GM12892 (cell line): Measurements from ENCODE around the gene CD53. TPM values are rescaled to one million over a fixed set of nuclear protein-coding genes. Genes with fewer than 3 reads are reported as not detected.
A peak's percentile ranks its signal among the peaks of the same experiment; 100 is the strongest.
"Not testable (repeated sequence)": the region's sequence is repeated elsewhere in the genome, so short reads cannot be mapped to it uniquely, and the experiment has no call there.

Source experiments
- DNase-seq: peaks from one replicate; pipeline ENCODE4 v3.0.0; 2011; ENCODE audit not compliant: insufficient read length
- FAIRE-seq: peaks from 2 replicates; lab custom pipeline; 2011; peaks lifted over from hg19 to GRCh38; lab: Jason Lieb, UNC
- POLR2A ChIP-seq: IDR thresholded peaks from 2 replicates; pipeline ENCODE4 v1.6.1; 2011; ENCODE audit warnings: low read depth, low read length, control low read depth
- POLR2AphosphoS5 ChIP-seq: IDR thresholded peaks from 2 replicates; pipeline ENCODE4 v1.6.1; 2011; ENCODE audit warnings: low read depth, low read length, control low read depth
- TAF1 ChIP-seq: IDR thresholded peaks from 2 replicates; pipeline ENCODE4 v1.6.1; 2011; ENCODE audit warnings: low read depth, mild to moderate bottlenecking, control low read depth, low read length, borderline replicate concordance
- polyA plus RNA-seq: library from polyadenylated mRNA; unstranded; fragments of >200 nt; gene quantifications from one replicate; pipeline ENCODE4 v1.2.1, GENCODE V29; 2012; ENCODE audit warnings: missing spikeins, inconsistent platforms; ENCODE audit not compliant: missing spikeins

Gene CD53
- polyA plus RNA-seq: 441 TPM

DNA sequence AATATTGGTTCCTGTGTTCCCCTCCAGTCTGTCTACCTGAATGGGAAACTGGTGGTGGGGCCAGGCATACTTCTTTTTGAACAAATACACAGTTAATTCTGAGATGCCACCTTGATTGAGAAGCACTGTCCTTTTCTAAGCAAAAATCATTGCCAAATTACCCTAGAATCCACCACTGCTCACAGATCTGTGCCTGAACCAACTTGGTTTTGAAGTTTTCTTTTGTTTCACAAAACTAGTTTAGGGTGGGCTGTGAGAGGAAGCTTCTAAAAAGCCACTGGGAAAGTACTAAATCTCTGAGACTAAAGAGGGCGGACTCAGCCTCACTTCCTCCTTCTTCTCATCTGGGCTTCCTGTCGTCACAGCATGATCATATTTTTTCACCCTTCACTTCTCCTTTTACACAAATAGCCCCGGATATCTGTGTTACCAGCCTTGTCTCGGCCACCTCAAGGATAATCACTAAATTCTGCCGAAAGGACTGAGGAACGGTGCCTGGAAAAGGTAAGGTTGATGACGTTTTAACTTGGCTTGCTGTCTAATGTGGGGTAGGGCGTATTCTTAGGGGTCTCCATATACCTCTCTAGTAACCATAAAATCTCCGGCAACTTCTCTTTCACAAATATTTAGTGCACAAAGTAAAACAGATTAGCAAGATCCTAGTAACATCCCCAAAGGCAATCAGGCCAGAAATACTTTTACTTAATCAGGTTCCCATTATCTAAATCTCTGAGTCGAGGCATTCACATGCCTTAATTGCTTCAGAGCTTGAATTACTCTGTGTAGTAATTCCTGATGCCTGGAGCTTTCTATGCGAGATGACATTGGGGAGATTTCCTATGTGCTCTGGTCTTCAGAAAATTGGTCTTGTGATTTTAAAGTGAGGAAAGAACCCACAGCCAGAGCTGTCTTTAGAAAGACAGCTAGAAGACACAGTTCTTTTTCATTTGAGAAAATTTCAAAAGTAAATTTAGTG is at the start of gene CD53:
Gene CD53, plus strand, starts transcription at position 404 of the 976 bp plus-strand sequence. CDS start 18,261 bp downstream, outside the sequence.
- DNase-seq: no peak
- TF ChIP-seq TAF1: no peak
- peak; percentile 88 for TF ChIP-seq POLR2AphosphoS5
- peak; percentile 83 for TF ChIP-seq POLR2A
- peak; percentile 98 for FAIRE-seq

DNA sequence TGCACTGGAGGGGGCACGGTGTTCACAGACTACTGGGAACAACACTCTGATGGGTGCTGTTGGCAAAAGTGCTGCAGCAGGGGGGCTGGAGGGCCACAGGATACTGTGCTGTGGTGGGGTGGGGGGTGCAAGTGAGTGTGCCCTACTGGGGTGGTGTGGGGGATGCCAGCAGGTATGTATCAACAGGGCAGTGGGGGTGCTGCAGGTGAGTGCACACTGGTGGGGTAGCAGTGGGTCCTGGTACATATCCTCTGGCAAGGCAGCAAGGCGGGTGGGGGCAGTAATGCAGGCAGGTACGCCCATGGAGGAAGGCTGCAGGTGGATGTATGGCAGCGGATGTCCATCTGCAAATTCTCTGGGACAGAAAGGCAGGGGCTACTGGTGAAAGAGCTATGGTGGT is 48.8 kb upstream of the CD53 start:
- DNase-seq: no peak
- TF ChIP-seq TAF1: no peak
- TF ChIP-seq POLR2A: no peak
- no peak for TF ChIP-seq POLR2AphosphoS5
- FAIRE-seq: no peak

- DNase-seq (no peak), FAIRE-seq (peak; percentile 93)
- TF ChIP-seq POLR2A: no peak
- no peak for TF ChIP-seq TAF1
- TF ChIP-seq POLR2AphosphoS5: no peak
These were observed 42.9 kb upstream of the CD53 start for GRCh38 chr1:110829955-110830553.

- FAIRE-seq, DNase-seq: not testable (repeated sequence)
These were observed 39.2 kb upstream of the CD53 start for GRCh38 chr1:110833779-110834178.

DNA sequence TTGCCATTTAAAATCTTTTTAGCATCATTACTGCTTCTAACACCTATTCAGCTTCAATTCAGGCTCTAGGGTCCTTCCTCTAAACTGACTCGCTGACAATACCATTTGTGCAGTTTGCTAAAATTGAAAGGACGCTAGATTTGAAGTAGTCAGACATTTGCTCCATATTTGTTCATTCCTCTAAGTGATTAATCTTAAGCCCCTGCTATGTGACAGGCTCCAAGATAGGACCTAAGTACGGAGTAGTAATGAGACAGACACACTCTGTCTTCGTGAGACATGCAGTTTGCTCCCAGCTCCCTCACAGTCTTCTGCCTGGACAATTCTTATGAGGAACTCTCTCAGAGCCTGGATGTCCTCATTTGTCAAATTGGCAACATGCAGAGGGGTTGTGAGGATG is 26.1 kb upstream of the CD53 start:
- FAIRE-seq: no peak

GRCh38 chr1:110850145-110850544 is 22.8 kb upstream of the CD53 start:
- DNase-seq (no peak), FAIRE-seq (no peak)
- TF ChIP-seq POLR2AphosphoS5 (no peak), POLR2A (no peak), TAF1 (no peak)

More for the DNA sequence above, 26.1 kb upstream of the CD53 start:
- TF ChIP-seq POLR2AphosphoS5 (no peak), POLR2A (no peak), TAF1 (no peak)
- no peak for DNase-seq

- FAIRE-seq (no peak), DNase-seq (no peak)
- TF ChIP-seq TAF1 (no peak), POLR2AphosphoS5 (no peak), POLR2A (no peak)
These were observed 22.3 kb upstream of the CD53 start for GRCh38 chr1:110850627-110851026.

DNA sequence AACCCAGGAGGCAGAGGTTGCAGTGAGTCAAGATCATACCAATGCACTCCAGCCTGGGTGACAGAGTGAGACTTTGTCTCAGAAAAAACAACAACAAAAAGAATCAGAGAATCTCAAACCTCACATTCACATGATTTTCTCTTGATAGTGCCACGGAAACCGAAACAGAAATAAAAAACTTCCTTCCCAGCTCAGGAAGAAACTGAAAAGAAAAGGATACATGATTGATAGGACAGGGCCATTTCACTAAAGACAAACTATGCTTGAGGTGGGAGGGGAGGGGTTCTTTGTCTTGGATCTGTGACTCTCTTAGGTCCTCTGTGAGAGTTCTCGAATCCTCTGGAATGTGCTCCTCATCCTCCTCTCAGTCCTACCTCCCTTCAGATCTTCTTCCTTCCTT is 19.8 kb upstream of the CD53 start:
- no peak for FAIRE-seq
- DNase-seq: no peak
- TF ChIP-seq POLR2A: no peak
- TF ChIP-seq TAF1: no peak
- no peak for TF ChIP-seq POLR2AphosphoS5

GRCh38 chr1:110856410-110856809 is 16.5 kb upstream of the CD53 start:
- FAIRE-seq (no peak), DNase-seq (no peak)

DNA sequence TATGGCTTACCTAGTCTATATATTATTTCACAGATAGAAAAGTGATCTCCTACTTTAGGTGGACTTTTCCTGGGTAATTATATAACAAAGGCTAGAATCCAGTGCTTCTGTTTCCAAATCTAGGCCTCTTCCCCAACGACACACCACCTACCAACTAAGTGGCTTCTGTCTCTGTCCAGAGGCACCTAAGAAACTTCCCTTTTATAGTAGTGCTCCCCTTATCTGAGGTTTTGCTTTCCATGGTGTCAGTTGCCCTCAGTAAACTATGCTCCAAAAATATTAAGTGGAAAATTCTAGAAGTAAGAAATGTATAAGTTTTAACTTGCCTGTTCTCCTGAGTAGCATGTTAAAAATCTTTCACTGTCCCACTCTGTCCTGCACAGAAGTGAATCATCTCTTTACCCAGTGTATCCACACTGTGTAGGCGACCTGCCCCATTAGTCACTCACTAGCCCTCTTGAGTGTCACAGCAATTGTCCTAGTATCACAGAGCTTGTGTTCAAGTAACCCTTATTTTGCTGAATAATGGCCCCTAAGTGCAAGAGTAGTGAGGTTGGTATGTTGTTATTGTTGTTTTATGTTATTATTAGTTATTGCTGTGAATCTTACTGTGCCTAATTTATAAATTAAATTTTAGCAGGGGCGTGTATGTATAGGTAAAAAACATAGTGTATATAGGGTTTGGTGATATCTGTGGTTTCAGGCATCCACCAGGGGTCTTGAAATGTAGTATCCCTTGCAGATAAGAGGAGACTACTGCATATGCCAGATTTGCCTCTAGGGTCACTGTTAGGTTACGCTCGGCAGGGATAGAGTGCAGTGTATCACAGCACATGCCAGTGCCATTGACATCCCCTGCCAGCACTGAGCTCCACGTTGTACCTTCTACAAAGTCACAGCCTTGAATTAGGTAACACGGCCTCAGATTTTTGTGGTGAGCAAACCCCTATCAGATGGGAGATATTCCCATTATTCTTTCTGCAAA is 14.7 kb upstream of the CD53 start:
- FAIRE-seq (no peak), DNase-seq (no peak)
- TF ChIP-seq POLR2AphosphoS5 (no peak), POLR2A (no peak), TAF1 (no peak)

More at GRCh38 chr1:110856410-110856809, 16.5 kb upstream of the CD53 start:
- TF ChIP-seq TAF1: no peak
- no peak for TF ChIP-seq POLR2A
- TF ChIP-seq POLR2AphosphoS5: no peak
